Vagina (tissue), 2 donors: ENCODE measurements around the gene ZNF358. TPM values are rescaled to one million over a fixed set of nuclear protein-coding genes. Genes with fewer than 3 reads are reported as not detected.

Source experiments
- DNase-seq, 2 donors: peaks; one replicate each; pipeline ENCODE4 v3.0.0-alpha.2; 2017; ENCODE audit errors: extremely low spot score in 2 of 2
- H3K27ac ChIP-seq: fragments of 200-600 bp; sonication (generic); one replicate; pipeline ENCODE4 v1.5.1; 2019
- H3K27me3 ChIP-seq: fragments of 200-600 bp; sonication (generic); one replicate; pipeline ENCODE4 v1.5.1; 2019
- H3K36me3 ChIP-seq, 2 donors: fragments of 200-600 bp; sonication (generic); one replicate each; pipeline ENCODE4 v1.5.1; 2017 to 2019
- H3K4me1 ChIP-seq: fragments of 200-600 bp; sonication (generic); one replicate; pipeline ENCODE4 v1.5.1; 2019
- H3K4me3 ChIP-seq, 2 donors: fragments of 200-600 bp; sonication (generic); 1 replicate in 1 of 2; 2 replicates in 1 of 2; pipeline ENCODE4 v1.5.1; 2016 to 2019
- H3K9me3 ChIP-seq: fragments of 200-600 bp; sonication (generic); one replicate; pipeline ENCODE4 v1.5.1; 2019
- CTCF ChIP-seq, 3 experiments: fragments of 450-650 bp in 2 of 3; fragments of 200-600 bp in 1 of 3; sonication (generic) in 1 of 3; IDR thresholded peaks; one replicate each; pipeline ENCODE4 v1.5.1; 2017 to 2019; ENCODE audit warnings: antibody characterized with exemption in 3 of 3, mild to moderate bottlenecking in 2 of 3, moderate library complexity in 2 of 3
- POLR2A ChIP-seq, 2 donors: fragments of 450-650 bp; IDR thresholded peaks; one replicate each; pipeline ENCODE4 v1.6.1; 2017; ENCODE audit warnings: antibody characterized with exemption in 2 of 2, mild to moderate bottlenecking in 2 of 2, moderate library complexity in 2 of 2
- POLR2AphosphoS5 ChIP-seq, 2 donors: sonication (generic); formaldehyde crosslinking; IDR thresholded peaks; one replicate each; pipeline ENCODE4 v1.9.0; 2017; ENCODE audit warnings: antibody characterized with exemption in 2 of 2, mild to moderate bottlenecking in 2 of 2, low read depth in 1 of 2; ENCODE audit not compliant: insufficient read depth in 1 of 2
- intact Hi-C: fragments of 100-400 bp; cut with DNase I; formaldehyde crosslinking; loops from one replicate; pipeline ENCODE4 v1.15.1; 2023
- total RNA-seq: library from RNA; depleted of rRNA; stranded (reverse); fragments of >200 nt; gene quantifications from one replicate; pipeline ENCODE4 v1.2.3, GENCODE V29; 2016

The ZNF358 gene
- total RNA-seq, 1 donor from 2014 or later, result 87.4 TPM

- peaks cover 0 to 38% of the 10 kb centered on the region in 2 donors for H3K36me3 ChIP-seq
- H3K4me3 ChIP-seq, result peak overlapping the region; percentile 74 to 96
- intact Hi-C loops, result no loop called here
- H3K27ac ChIP-seq, result peak overlapping the region; percentile 92
- TF ChIP-seq POLR2AphosphoS5 (IDR thresholded peaks at IDR 0.05; ENCODE audit: insufficient read depth in 1 of 2, low read depth in 1 of 2) (no peak), CTCF (IDR thresholded peaks at IDR 0.05) (no peak), POLR2A (IDR thresholded peaks at IDR 0.05) (no peak)
- H3K27me3 ChIP-seq, result no peaks in the 10 kb centered on the region
- DNase-seq, result no peak
- peaks cover 19% of the 10 kb centered on the region for H3K4me1 ChIP-seq
- no peaks in the 10 kb centered on the region for H3K9me3 ChIP-seq
Observed at GRCh38 chr19:7533281-7533885, 17.5 kb downstream of the ZNF358 start.

DNA sequence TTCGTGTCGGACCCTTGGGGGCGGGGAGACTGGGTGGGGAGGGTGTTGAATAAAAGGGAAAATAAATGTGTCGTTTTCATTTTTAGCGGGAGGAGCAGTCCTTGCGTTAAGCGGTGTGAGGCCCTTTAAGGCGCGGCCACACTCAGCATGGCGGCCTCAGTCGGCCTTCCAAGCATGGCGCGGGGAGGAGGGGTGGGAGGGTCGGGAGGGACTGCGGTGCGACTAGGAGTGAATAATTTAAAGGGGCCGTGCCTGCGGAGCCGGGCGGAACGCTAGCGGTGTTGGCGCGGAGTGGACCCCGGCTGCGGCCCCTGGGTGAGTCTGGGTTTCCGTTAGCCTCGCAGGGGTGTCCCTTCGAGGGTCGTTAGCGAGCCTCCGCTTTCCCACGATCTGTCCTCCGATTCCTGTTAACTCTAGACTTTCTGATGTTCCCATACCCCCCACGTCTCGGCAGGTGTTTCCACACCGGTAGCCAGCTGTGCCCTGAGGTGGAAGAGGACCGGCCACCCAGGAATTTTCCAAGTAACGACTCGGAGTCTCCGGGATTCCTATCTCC, 18.1 kb downstream of the ZNF358 start:
- TF ChIP-seq POLR2AphosphoS5 (IDR thresholded peaks at IDR 0.05; ENCODE audit: insufficient read depth in 1 of 2, low read depth in 1 of 2) (peak; percentile 28 to 85), CTCF (IDR thresholded peaks at IDR 0.05) (no peak), POLR2A (IDR thresholded peaks at IDR 0.05) (peak in 1 of 2 donors; percentile 79)
- H3K27ac ChIP-seq, result peak overlapping the region; percentile 92
- DNase-seq, result peak in 1 of 2 donors; percentile 91
- H3K27me3 ChIP-seq, result no peaks in the 10 kb centered on the region
- peaks cover 19% of the 10 kb centered on the region for H3K4me1 ChIP-seq
- H3K4me3 ChIP-seq, result peak overlapping the region; percentile 74 to 96
- intact Hi-C loops, result no loop called here
- H3K9me3 ChIP-seq, result no peaks in the 10 kb centered on the region
- H3K36me3 ChIP-seq, result peaks cover 0 to 38% of the 10 kb centered on the region in 2 donors

DNA sequence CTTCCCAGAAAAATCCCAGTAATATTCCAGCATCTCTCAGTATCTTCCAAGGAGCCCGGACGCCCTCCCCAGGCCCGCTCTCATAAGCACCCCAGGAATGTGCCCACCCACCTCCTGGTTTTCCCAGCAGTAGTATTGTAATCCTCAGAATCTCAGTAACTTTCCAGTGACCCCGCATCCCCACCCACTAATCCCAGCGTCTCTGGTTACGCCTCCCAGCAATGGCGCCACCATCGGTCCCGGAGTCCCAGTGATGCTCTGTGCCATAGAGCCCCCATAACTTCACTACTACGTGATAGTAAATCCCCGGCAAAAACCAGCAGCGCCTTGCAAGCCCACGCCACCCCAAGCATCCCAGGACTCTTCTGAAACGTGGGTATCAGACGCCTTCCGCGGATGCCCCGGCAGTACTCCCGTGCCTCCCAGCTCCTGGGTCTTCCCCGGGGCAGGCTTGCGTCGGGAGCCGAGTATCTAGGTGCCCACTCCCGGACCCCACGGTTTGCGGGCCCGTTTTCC, 18.7 kb downstream of the ZNF358 start:
- peaks cover 0 to 38% of the 10 kb centered on the region in 2 donors for H3K36me3 ChIP-seq
- TF ChIP-seq CTCF (IDR thresholded peaks at IDR 0.05) (no peak), POLR2AphosphoS5 (IDR thresholded peaks at IDR 0.05; ENCODE audit: insufficient read depth in 1 of 2, low read depth in 1 of 2) (no peak), POLR2A (IDR thresholded peaks at IDR 0.05) (no peak)
- no peaks in the 10 kb centered on the region for H3K9me3 ChIP-seq
- DNase-seq, result no peak
- peaks cover 19% of the 10 kb centered on the region for H3K4me1 ChIP-seq
- no peaks in the 10 kb centered on the region for H3K27me3 ChIP-seq
- intact Hi-C loops, result no loop called here
- H3K4me3 ChIP-seq, result peak overlapping the region; percentile 74 to 96
- H3K27ac ChIP-seq, result peak overlapping the region; percentile 92

- DNase-seq, result peak in 1 of 2 donors; percentile 94
- H3K4me3 ChIP-seq, result peak within 1 kb of the TSS; percentile 74 to 96
- no peaks in the 10 kb centered on the region for H3K9me3 ChIP-seq
- H3K36me3 ChIP-seq, result peaks cover 0 to 38% of the 10 kb centered on the region in 2 donors
- H3K27ac ChIP-seq, result peak within 1 kb of the TSS; percentile 92
- H3K4me1 ChIP-seq, result peaks cover 19% of the 10 kb centered on the region
- TF ChIP-seq POLR2AphosphoS5 (IDR thresholded peaks at IDR 0.05; ENCODE audit: insufficient read depth in 1 of 2, low read depth in 1 of 2) (peak; percentile 95 to 99), POLR2A (IDR thresholded peaks at IDR 0.05) (peak in 1 of 2 donors; percentile 44), CTCF (IDR thresholded peaks at IDR 0.05) (no peak)
- intact Hi-C loops, result no loop called here
- no peaks in the 10 kb centered on the region for H3K27me3 ChIP-seq
Observed at GRCh38 chr19:7535047-7535997, 19.4 kb downstream of the ZNF358 start, which contains the start of gene PNPLA6. TSS of gene PNPLA6 (plus strand) at chr19:7535717. CDS start at chr19:7535789, 72 bp downstream.
